ENCODE measurements around the gene CES1.

GRCh38 chr16:55810451-55810961, 22.4 kb downstream of the CES1 start:
- TF ChIP-seq, protein P1, sequence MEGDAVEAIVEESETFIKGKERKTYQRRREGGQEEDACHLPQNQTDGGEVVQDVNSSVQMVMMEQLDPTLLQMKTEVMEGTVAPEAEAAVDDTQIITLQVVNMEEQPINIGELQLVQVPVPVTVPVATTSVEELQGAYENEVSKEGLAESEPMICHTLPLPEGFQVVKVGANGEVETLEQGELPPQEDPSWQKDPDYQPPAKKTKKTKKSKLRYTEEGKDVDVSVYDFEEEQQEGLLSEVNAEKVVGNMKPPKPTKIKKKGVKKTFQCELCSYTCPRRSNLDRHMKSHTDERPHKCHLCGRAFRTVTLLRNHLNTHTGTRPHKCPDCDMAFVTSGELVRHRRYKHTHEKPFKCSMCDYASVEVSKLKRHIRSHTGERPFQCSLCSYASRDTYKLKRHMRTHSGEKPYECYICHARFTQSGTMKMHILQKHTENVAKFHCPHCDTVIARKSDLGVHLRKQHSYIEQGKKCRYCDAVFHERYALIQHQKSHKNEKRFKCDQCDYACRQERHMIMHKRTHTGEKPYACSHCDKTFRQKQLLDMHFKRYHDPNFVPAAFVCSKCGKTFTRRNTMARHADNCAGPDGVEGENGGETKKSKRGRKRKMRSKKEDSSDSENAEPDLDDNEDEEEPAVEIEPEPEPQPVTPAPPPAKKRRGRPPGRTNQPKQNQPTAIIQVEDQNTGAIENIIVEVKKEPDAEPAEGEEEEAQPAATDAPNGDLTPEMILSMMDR (IDR thresholded peaks at IDR 0.05): no peak
- no peak for TF ChIP-seq POLR2A (IDR thresholded peaks at IDR 0.05)

Data from right lobe of liver (tissue), 4 donors.